Measurements from ENCODE around the gene SGTA. TPM values are rescaled to one million over a fixed set of nuclear protein-coding genes. Genes with fewer than 3 reads are reported as not detected.

SGTA gene
- total and polyA plus RNA-seq, 2 of the 13 experiments (the other 11 are each of a cell fraction or from before 2014, with no cell fraction given): 43.9 to 47.4 TPM

GRCh38 chr19:2739602-2740313 is 43.3 kb downstream of the SGTA start, which contains the start of gene SLC39A3 (continued):
- no peak for TF ChIP-seq ZNF513 (CRISPR knock-in tag; conservative IDR thresholded peaks at IDR 0.05)
- peak; percentile 67 for TF ChIP-seq FOXP4 (CRISPR knock-in tag; IDR thresholded peaks at IDR 0.05)
- TF ChIP-seq ATF3 (CRISPR knock-in tag; IDR thresholded peaks at IDR 0.05): peak; percentile 91
- TF ChIP-seq ZMYM2 (CRISPR knock-in tag; IDR thresholded peaks at IDR 0.05): no peak
- no peak; the same call in 1 of the 2 replicates for TF ChIP-seq ZBTB14 (CRISPR knock-in tag; IDR thresholded peaks at IDR 0.05)
- peak; percentile 78; the same call in 1 of the 2 replicates for TF ChIP-seq MED1 (CRISPR knock-in tag; IDR thresholded peaks at IDR 0.05)
- peak; percentile 33 to 76; a peak in 2 of 4 replicates for TF ChIP-seq HMGXB4 (CRISPR knock-in tag; IDR thresholded peaks at IDR 0.05; ENCODE audit: borderline replicate concordance in 1 of 2, low read depth in 1 of 2)
- peak; percentile 82 for TF ChIP-seq MAX (IDR thresholded peaks at IDR 0.05)
- no peak for TF ChIP-seq HMGA1 (CRISPR knock-in tag; conservative IDR thresholded peaks at IDR 0.05)
- TF ChIP-seq BRD4 (CRISPR knock-in tag; IDR thresholded peaks at IDR 0.05): no peak
- peak; percentile 77 for TF ChIP-seq CCAR2 (optimal IDR thresholded peaks at IDR 0.05; ENCODE audit: low read depth, low read length)
- TF ChIP-seq ZNF234 (CRISPR knock-in tag; conservative IDR thresholded peaks at IDR 0.05): peak; percentile 98
- TF ChIP-seq ARNTL (CRISPR knock-in tag; IDR thresholded peaks at IDR 0.05): peak; percentile 73; the same call in 1 of the 2 replicates
- peak; percentile 91 for TF ChIP-seq SIX4 (CRISPR knock-in tag; IDR thresholded peaks at IDR 0.05)
- TF ChIP-seq HMGXB3 (CRISPR knock-in tag; IDR thresholded peaks at IDR 0.05; ENCODE audit: borderline replicate concordance): peak; percentile 97
- peak; percentile 94 for TF ChIP-seq HIVEP1 (CRISPR knock-in tag; IDR thresholded peaks at IDR 0.05)

Measured in HepG2 (cell line).